Embryonic facial prominence (tissue), 1 donor: ENCODE measurements around the gene MRTFB.
"Not testable (repeated sequence)": the region's sequence is repeated elsewhere in the genome, so short reads cannot be mapped to it uniquely, and the experiment has no call there.

ENCODE experiments used
- DNase-seq: peaks from one replicate; pipeline ENCODE4 v3.0.0-alpha.2; 2016; ENCODE audit errors: extremely low spot score

Gene MRTFB, protein sequence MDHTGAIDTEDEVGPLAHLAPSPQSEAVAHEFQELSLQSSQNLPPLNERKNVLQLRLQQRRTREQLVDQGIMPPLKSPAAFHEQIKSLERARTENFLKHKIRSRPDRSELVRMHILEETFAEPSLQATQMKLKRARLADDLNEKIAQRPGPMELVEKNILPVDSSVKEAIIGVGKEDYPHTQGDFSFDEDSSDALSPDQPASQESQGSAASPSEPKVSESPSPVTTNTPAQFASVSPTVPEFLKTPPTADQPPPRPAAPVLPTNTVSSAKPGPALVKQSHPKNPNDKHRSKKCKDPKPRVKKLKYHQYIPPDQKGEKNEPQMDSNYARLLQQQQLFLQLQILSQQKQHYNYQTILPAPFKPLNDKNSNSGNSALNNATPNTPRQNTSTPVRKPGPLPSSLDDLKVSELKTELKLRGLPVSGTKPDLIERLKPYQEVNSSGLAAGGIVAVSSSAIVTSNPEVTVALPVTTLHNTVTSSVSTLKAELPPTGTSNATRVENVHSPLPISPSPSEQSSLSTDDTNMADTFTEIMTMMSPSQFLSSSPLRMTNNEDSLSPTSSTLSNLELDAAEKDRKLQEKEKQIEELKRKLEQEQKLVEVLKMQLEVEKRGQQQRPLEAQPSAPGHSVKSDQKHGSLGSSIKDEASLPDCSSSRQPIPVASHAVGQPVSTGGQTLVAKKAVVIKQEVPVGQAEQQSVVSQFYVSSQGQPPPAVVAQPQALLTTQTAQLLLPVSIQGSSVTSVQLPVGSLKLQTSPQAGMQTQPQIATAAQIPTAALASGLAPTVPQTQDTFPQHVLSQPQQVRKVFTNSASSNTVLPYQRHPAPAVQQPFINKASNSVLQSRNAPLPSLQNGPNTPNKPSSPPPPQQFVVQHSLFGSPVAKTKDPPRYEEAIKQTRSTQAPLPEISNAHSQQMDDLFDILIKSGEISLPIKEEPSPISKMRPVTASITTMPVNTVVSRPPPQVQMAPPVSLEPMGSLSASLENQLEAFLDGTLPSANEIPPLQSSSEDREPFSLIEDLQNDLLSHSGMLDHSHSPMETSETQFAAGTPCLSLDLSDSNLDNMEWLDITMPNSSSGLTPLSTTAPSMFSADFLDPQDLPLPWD

GRCh38 chr16:14070877-14071575 is at the start of gene MRTFB:
Gene MRTFB (plus strand): TSS chr16:14071319. CDS start chr16:14140607, 69,288 bp downstream.
- peak; percentile 29 for DNase-seq

DNA sequence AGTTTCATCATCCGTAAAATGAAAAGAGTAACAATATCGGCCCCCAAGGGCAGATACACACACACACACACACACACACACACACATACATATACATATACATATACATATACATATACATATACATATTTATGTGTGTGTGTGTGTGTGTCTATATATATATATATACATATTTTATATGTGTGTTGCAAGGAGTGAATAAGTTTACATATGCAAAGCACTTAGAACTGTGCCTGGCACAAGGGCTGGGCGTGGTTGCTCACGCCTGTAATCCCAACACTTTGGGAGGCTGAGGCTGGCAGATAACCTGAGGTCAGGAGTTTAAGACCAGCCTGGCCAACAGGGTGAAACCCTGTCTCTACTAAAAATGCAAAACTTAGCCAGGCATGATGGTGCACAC is 47.6 kb upstream of the MRTFB start:
- not testable (repeated sequence) for DNase-seq

GRCh38 chr16:14024283-14024682 is 46.8 kb upstream of the MRTFB start:
- DNase-seq, result no peak

DNA sequence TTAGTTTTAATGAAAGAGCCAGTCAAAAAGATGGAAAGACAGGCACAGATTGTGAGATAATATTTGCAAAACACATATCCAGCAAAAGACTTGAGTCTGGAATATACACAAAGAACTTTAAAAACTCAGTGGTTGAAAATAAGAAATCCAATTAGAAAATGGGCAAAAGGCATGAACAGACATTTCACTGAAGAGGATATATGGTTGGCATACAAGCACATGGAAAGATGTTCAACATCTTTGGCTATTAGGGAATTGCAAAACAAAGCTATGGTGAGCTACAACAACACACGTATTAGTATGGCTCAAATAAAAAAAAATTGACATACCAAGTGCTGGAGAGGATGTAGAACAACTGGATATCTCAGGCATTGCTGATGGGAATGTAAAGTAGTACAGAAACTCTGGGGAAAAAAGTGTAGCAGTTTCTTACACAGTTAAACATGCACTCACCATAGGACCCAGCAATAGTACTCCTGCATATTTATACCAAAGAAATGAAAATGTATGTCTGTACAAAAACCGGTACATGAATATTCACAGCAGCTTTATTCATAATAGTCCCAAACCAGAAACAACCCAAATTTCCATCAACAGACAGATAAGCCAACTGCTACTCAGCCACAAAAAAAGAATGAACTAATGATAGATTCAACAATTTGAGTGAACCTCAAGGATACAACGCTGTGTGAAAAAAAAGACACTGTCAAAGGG is 44.4 kb upstream of the MRTFB start:
- DNase-seq, result no peak

- DNase-seq, result no peak
These were observed 42.9 kb upstream of the MRTFB start for GRCh38 chr16:14028202-14028601.

DNA sequence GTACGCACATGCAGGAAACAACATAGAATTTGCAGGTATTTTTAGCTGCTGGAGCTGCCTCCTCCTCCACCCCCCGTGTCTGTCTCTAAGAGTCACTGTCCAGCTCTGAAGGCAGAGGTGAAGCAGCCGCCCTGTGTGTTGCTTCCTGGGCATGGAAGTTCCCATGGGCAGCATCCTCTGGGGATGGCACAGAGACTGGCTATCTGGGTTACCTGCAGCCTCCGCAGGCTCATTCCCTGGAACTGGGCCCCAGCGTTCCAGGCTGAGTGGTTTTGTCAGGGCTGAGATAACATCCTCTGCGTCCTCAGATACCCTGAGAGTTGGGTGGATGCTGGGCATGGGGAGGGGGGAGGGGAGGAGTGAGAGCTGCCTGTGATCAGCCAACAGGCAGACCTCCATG is 41.5 kb upstream of the MRTFB start:
- DNase-seq, result no peak

DNA sequence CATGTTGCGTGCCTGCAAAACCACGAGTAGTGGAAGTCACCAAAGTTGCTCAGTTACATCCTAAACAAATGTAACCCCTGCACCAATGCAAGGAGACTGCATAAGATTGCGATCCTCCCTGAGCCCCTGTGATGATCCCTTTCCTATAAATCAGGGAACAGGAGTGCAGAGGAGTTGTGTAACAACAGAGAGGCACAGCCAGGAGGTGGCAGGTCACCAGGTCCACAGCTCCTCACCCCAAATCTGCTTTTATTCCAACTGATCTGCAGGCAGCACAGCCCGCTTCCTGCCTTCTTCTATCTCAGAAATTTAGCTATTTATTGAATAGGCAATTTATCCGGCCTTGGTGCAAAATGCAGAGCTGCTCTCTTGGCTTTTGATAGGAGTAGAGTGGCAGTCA is 36.0 kb upstream of the MRTFB start:
- DNase-seq, result no peak

GRCh38 chr16:14036889-14037288 is 34.2 kb upstream of the MRTFB start:
- no peak for DNase-seq

GRCh38 chr16:14037960-14038359 is 33.2 kb upstream of the MRTFB start:
- no peak for DNase-seq

- DNase-seq, result no peak
These were observed 30.0 kb upstream of the MRTFB start for GRCh38 chr16:14041164-14041563.

- no peak for DNase-seq
These were observed 28.4 kb upstream of the MRTFB start for GRCh38 chr16:14042706-14043105.

DNA sequence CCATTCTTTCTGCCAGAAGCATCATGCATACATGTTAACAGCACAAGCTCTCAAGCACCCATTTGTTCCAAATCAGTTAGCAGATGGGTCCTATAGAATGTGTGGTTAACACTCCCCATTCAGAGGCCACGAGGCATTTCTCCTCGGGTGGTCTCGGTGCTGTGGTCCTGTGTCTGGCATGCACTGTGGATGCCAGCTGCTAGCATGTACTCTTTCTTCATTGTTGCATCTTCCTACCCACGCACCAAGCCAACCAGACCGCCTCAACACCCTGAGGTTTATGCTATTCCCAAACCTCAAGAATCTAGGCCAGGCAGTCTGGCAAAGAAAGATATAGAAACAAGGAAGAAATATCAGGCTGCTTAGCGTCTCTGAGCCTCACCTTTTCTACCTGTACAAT is 27.8 kb upstream of the MRTFB start:
- no peak for DNase-seq

GRCh38 chr16:14043793-14044192 is 27.3 kb upstream of the MRTFB start:
- DNase-seq, result no peak

DNA sequence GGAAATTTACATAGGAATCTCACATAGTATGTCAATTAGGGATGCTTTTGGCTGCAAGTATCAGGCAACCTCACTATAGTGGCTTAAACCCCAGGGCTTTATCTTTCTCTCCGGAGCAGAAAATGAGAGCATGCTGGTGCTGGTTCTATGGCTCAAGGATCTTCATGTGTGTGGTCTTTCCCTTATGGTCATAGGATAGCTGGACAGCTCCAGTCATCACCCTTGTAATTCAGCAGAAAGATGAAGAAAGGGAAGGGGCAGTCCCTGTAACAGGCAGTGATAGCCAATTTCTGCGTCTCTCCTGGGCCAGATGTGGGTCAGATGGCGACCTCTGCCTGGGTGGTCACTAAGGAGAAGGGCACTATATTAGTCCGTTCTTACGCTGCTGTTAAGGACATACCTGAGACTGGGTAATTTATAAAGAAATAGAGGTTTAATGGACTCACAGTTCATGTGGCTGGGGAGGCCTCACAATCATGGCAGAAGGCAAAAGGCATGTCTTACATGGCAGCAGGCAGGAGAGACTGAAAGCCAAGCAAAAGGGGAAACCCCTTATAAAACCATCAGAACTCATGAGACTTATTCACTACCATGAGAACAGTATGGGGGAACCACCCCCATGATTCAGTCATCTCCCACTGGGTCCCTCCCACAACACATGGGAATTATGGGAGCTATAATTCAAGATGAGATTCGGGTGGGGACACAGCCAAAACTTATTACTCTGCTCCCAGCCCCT is 23.8 kb upstream of the MRTFB start:
- not testable (repeated sequence) for DNase-seq

DNA sequence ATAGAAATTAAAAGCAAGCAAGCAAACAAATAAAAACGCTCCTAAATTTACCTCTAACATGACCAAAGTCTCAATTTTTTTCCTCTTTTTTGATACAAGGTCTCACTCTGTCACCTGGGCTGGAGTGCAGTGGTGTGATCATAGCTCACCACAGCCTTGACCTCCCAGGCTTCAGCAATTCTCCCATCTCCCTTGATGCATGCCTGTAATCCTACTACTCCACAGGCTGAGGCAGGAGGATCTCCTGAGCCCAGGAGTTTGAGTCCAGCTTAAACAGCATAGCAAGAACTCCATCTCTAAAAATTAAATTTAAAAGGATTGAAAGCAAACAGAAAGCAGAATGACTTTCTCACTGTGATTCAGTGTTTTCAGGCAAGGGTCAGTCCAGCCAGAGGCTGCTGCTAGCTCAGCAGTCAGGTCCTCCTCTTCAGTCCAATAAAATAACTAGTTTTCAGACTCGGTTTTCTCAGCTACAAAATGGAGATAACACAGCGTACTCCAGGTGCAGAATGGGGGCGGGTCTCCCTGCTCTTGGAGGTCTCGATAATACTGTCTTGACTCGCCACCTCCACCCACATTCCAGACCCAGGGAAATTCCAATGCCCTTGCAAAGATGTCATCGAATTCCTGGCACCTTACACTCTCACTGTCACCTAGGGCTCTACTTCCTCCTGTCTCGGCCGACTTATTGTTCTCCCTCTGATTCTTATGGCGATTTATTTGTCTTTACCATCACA is 20.7 kb upstream of the MRTFB start:
- peak; percentile 18 for DNase-seq

- DNase-seq, result no peak
These were observed 19.9 kb upstream of the MRTFB start for GRCh38 chr16:14051103-14051729.

DNA sequence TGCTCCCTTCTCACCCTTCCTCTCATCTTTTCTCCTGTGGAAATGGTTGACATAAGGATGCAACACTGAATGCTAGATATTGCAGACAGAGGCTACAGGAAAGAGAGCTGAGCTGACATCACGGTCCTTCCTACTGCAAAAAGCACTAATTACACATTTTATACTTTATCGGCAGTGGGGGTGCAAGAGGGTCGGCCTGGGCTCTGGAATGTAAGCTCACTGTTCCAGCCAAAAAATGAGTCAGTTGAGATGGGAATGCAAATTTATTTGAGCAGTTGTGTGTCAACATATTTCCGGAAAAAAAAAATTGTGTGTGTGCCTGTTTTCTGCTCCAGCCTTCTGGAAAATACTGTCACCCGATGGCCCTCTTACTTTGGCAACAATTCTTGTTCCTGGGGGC is 14.1 kb upstream of the MRTFB start:
- DNase-seq, result no peak

DNA sequence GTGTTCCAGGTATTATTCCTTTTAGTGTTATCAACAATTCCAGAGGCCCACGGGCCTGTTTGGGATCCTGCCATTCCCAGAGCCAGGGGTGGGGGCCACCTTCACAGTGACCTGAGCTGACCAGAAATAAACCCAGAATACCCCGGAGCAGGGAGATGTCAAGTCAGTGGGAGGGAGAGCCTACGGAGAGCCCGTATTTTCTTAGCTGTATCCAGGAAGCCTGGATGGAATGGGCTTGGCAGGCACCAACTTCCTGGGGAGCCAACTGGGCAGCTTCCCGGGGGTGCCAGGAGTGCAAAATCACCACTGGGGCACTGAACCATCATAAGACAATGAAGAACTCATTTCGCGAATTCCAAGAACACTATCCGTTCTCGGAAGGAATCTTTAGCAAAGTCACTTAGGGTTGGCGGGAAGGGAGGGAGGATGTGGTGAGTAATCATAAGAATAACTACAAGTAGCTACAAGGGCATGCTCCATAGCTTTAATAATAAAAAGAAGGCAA is 13.2 kb upstream of the MRTFB start:
- DNase-seq, result no peak

DNA sequence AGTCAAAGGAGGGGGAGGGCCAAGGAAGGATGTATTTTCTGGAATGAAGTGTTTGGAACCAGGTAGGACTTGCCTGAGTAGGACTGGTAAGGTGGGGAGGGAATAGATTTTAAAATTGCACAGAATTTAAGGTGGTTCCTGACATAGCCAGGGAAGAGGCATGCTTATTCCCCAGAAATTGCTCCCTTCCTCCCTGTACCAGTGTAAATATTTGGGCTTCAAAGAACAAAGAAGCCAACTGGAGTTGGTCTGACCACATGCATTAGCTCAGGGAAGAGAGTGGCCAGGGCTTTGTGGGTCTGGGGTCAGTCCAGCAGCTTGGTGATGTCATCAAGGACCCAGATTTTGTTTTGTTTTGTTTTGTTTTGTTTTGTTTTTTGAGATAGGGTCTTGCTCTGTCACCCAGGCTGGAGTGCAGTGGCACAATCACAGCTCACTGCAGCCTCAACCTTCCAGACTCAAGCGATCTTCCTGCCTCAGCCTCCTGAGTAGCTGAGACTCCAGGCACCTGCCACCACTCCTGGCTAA is 9.3 kb upstream of the MRTFB start:
- no peak for DNase-seq
